Body of pancreas (tissue), 4 donors: ENCODE results near the gene NPTX1.

Experiments
- POLR2A ChIP-seq, 3 donors: fragments of 450-650 bp; IDR thresholded peaks; one replicate each; pipeline ENCODE4 v1.6.1; 2016; ENCODE audit warnings: antibody characterized with exemption in 3 of 3, mild to moderate bottlenecking in 2 of 3
- TF ChIP-seq, protein P1 (sequence below), 7 experiments: fragments of 450-650 bp in 4 of 7; fragments of 200-600 bp in 3 of 7; sonication (generic) in 3 of 7; IDR thresholded peaks; one replicate each; pipeline ENCODE4 v1.5.1; 2016 to 2019; ENCODE audit warnings: antibody characterized with exemption in 7 of 7

- no peak for TF ChIP-seq POLR2A (IDR thresholded peaks at IDR 0.05)
- TF ChIP-seq, protein P1, sequence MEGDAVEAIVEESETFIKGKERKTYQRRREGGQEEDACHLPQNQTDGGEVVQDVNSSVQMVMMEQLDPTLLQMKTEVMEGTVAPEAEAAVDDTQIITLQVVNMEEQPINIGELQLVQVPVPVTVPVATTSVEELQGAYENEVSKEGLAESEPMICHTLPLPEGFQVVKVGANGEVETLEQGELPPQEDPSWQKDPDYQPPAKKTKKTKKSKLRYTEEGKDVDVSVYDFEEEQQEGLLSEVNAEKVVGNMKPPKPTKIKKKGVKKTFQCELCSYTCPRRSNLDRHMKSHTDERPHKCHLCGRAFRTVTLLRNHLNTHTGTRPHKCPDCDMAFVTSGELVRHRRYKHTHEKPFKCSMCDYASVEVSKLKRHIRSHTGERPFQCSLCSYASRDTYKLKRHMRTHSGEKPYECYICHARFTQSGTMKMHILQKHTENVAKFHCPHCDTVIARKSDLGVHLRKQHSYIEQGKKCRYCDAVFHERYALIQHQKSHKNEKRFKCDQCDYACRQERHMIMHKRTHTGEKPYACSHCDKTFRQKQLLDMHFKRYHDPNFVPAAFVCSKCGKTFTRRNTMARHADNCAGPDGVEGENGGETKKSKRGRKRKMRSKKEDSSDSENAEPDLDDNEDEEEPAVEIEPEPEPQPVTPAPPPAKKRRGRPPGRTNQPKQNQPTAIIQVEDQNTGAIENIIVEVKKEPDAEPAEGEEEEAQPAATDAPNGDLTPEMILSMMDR (IDR thresholded peaks at IDR 0.05), result no peak
Measured at GRCh38 chr17:80503031-80503430, 26.6 kb upstream of the NPTX1 start.
